Measurements from ENCODE around the gene CCDC185.

CCDC185 gene

GRCh38 chr1:223363856-223364684, 29.1 kb upstream of the CCDC185 start, which contains the start of gene SUSD4:
TSS of gene SUSD4 (minus strand) at chr1:223364176. CDS start at chr1:223363425, 751 bp downstream.
- TF ChIP-seq ISL1 (CRISPR knock-in tag; IDR thresholded peaks at IDR 0.05) (no peak), SNAI2 (CRISPR knock-in tag; IDR thresholded peaks at IDR 0.05) (no peak; the same call in 1 of the 2 replicates), ZC3H10 (CRISPR knock-in tag; IDR thresholded peaks at IDR 0.05) (no peak), TOX (CRISPR knock-in tag; IDR thresholded peaks at IDR 0.05; ENCODE audit: borderline replicate concordance) (no peak), POU6F1 (CRISPR knock-in tag; IDR thresholded peaks at IDR 0.05; ENCODE audit: borderline replicate concordance, low read depth) (no peak), GLIS3 (CRISPR knock-in tag; IDR thresholded peaks at IDR 0.05) (no peak), BACH2 (CRISPR knock-in tag; IDR thresholded peaks at IDR 0.05; ENCODE audit: borderline replicate concordance) (no peak), ESRRG (CRISPR knock-in tag; IDR thresholded peaks at IDR 0.05) (no peak)

GRCh38 chr1:223364685-223365382, 28.4 kb upstream of the CCDC185 start:
- TF ChIP-seq OSR1 (CRISPR knock-in tag; IDR thresholded peaks at IDR 0.05): no peak
- TF ChIP-seq SNAI2 (CRISPR knock-in tag; IDR thresholded peaks at IDR 0.05): no peak
- no peak for TF ChIP-seq CSRNP3 (CRISPR knock-in tag; IDR thresholded peaks at IDR 0.05)
- no peak for TF ChIP-seq ZNF8 (CRISPR knock-in tag; IDR thresholded peaks at IDR 0.05)
- ATAC-seq: no peak

More at GRCh38 chr1:223363856-223364684, 29.1 kb upstream of the CCDC185 start, which contains the start of gene SUSD4:
- ATAC-seq: peak; percentile 55

- ATAC-seq: no peak
- TF ChIP-seq PPARA (CRISPR knock-in tag; IDR thresholded peaks at IDR 0.05; ENCODE audit: borderline replicate concordance) (no peak), ZC3H10 (CRISPR knock-in tag; IDR thresholded peaks at IDR 0.05) (no peak), TCF4 (CRISPR knock-in tag; IDR thresholded peaks at IDR 0.05; ENCODE audit: borderline replicate concordance) (no peak), SNAI2 (CRISPR knock-in tag; IDR thresholded peaks at IDR 0.05) (no peak), ARNTL (CRISPR knock-in tag; IDR thresholded peaks at IDR 0.05; ENCODE audit: borderline replicate concordance, low read depth) (no peak), ZFP3 (CRISPR knock-in tag; IDR thresholded peaks at IDR 0.05) (no peak)
These were observed 19.1 kb upstream of the CCDC185 start for GRCh38 chr1:223374064-223374610.

- no peak for ATAC-seq
- TF ChIP-seq BACH2 (CRISPR knock-in tag; IDR thresholded peaks at IDR 0.05; ENCODE audit: borderline replicate concordance) (no peak), ZFP3 (CRISPR knock-in tag; IDR thresholded peaks at IDR 0.05) (no peak)
These were observed 14.5 kb upstream of the CCDC185 start for GRCh38 chr1:223378754-223379153.

GRCh38 chr1:223386013-223386412, 7.2 kb upstream of the CCDC185 start:
- no peak; the same call in 2 of the 3 replicates for ATAC-seq
- TF ChIP-seq ZNF565 (CRISPR knock-in tag; conservative IDR thresholded peaks at IDR 0.05; ENCODE audit: low read depth) (no peak), POU6F1 (CRISPR knock-in tag; IDR thresholded peaks at IDR 0.05; ENCODE audit: borderline replicate concordance, low read depth) (no peak), CREB5 (CRISPR knock-in tag; IDR thresholded peaks at IDR 0.05; ENCODE audit: low read depth) (no peak), SNAI2 (CRISPR knock-in tag; IDR thresholded peaks at IDR 0.05) (no peak), CSRNP3 (CRISPR knock-in tag; IDR thresholded peaks at IDR 0.05) (no peak), ZNF70 (CRISPR knock-in tag; IDR thresholded peaks at IDR 0.05) (no peak), ESRRG (CRISPR knock-in tag; IDR thresholded peaks at IDR 0.05) (no peak), CSDC2 (CRISPR knock-in tag; IDR thresholded peaks at IDR 0.05) (no peak)
